ENCODE measurements around the gene LRRC4C. TPM values are rescaled to one million over a fixed set of nuclear protein-coding genes. Genes with fewer than 3 reads are reported as not detected.

The LRRC4C gene
- total RNA-seq, 2 donors from 2014 or later, result 0.42 TPM; not detected in 1

GRCh38 chr11:40517122-40517521 is 942.3 kb downstream of the LRRC4C start:
- Histone ChIP-seq H3K27ac (no peak overlapping the region), H3K36me3 (no peaks in the 10 kb centered on the region), H3K27me3 (no peaks in the 10 kb centered on the region), H3K9me3 (no peaks in the 10 kb centered on the region), H3K4me1 (no peaks in the 10 kb centered on the region), H3K4me3 (no peak overlapping the region), H3K9ac (ENCODE audit: low read depth in 2 of 2, low read length in 2 of 2) (no peak overlapping the region)
- no peak for DNase-seq
- TF ChIP-seq, protein P1, sequence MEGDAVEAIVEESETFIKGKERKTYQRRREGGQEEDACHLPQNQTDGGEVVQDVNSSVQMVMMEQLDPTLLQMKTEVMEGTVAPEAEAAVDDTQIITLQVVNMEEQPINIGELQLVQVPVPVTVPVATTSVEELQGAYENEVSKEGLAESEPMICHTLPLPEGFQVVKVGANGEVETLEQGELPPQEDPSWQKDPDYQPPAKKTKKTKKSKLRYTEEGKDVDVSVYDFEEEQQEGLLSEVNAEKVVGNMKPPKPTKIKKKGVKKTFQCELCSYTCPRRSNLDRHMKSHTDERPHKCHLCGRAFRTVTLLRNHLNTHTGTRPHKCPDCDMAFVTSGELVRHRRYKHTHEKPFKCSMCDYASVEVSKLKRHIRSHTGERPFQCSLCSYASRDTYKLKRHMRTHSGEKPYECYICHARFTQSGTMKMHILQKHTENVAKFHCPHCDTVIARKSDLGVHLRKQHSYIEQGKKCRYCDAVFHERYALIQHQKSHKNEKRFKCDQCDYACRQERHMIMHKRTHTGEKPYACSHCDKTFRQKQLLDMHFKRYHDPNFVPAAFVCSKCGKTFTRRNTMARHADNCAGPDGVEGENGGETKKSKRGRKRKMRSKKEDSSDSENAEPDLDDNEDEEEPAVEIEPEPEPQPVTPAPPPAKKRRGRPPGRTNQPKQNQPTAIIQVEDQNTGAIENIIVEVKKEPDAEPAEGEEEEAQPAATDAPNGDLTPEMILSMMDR (IDR thresholded peaks at IDR 0.05), result no peak
- intact Hi-C loops (cut with DNase I), result no loop called here

DNA sequence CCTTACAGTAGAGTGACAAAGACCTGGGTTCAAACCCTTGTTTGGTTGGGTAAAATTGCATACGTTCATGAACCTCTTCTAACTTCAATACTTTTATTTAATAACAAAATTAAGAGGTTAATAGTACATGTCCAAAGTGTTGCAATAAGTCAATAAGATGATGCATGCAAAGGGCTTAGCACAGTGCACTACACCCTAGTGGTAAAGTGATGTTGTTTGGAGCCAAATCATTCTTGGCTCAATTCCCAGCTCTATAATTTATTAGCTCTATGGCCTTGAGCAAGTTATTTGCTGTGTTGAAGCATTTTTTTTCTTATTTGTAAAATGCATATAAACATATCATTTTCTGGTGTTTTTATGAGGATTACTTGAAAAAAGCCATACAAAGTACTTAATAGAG is 945.3 kb downstream of the LRRC4C start:
- H3K27me3 ChIP-seq, result no peaks in the 10 kb centered on the region
- TF ChIP-seq, protein P1 (IDR thresholded peaks at IDR 0.05), result no peak
- H3K4me1 ChIP-seq, result no peaks in the 10 kb centered on the region
- H3K4me3 ChIP-seq, result no peak overlapping the region
- no peak overlapping the region for H3K9ac ChIP-seq (ENCODE audit: low read depth in 2 of 2, low read length in 2 of 2)
- no peaks in the 10 kb centered on the region for H3K36me3 ChIP-seq
- intact Hi-C loops (cut with DNase I), result no loop called here
- H3K27ac ChIP-seq, result no peak overlapping the region
- DNase-seq, result no peak
- H3K9me3 ChIP-seq, result no peaks in the 10 kb centered on the region

DNA sequence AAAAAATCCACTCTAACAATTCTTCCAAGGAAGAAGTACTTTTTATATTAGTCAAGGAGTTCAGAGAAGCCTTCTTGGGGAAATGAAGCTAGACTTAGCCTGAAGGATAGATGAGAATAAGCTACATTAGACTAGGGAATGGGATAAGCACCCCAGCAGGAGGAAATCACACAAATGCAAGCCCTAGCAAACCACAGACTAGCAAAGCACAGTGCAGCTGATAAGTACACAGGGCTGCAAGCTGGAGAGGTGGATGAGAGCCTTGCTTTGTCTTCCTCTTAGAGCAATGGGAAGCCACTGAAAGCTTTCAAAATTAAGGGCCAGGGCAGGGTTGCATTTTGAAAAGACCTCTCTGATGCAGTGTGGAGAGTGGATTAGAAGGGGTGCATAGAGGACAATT is 946.2 kb downstream of the LRRC4C start:
- intact Hi-C loops (cut with DNase I), result no loop called here
- Histone ChIP-seq H3K4me1 (no peaks in the 10 kb centered on the region), H3K9me3 (no peaks in the 10 kb centered on the region), H3K27me3 (no peaks in the 10 kb centered on the region), H3K9ac (ENCODE audit: low read depth in 2 of 2, low read length in 2 of 2) (no peak overlapping the region), H3K27ac (no peak overlapping the region), H3K4me3 (no peak overlapping the region), H3K36me3 (no peaks in the 10 kb centered on the region)
- no peak for DNase-seq
- TF ChIP-seq, protein P1 (IDR thresholded peaks at IDR 0.05), result no peak

- no peak overlapping the region for H3K27ac ChIP-seq
- H3K9ac ChIP-seq (ENCODE audit: low read depth in 2 of 2, low read length in 2 of 2), result no peak overlapping the region
- no peak for DNase-seq
- no peaks in the 10 kb centered on the region for H3K27me3 ChIP-seq
- H3K36me3 ChIP-seq, result no peaks in the 10 kb centered on the region
- no peaks in the 10 kb centered on the region for H3K9me3 ChIP-seq
- no peak overlapping the region for H3K4me3 ChIP-seq
- TF ChIP-seq, protein P1 (IDR thresholded peaks at IDR 0.05), result no peak
- intact Hi-C loops (cut with DNase I), result no loop called here
- no peaks in the 10 kb centered on the region for H3K4me1 ChIP-seq
Observed at GRCh38 chr11:40508303-40508702, 951.1 kb downstream of the LRRC4C start.

DNA sequence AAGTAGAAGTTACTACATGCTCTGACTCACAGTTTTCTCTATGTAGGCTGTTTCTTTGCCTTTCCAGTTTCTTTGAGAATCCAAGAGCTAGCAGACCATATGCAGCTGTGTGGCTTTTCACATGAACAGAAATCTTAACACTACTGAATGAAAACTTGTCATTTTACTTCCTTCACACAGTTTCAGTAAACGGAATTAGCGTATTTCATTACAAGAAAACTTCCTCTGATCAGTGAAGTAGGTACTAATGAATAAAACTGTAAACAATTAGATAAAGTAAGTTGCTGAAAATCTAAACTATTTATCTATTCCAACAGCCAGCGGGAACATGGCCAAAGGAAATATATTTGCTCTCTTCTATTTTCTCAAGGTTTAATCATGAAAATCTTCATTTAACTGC is 953.2 kb downstream of the LRRC4C start:
- TF ChIP-seq, protein P1 (IDR thresholded peaks at IDR 0.05), result no peak
- intact Hi-C loops (cut with DNase I), result no loop called here
- no peaks in the 10 kb centered on the region for H3K4me1 ChIP-seq
- no peaks in the 10 kb centered on the region for H3K27me3 ChIP-seq
- no peaks in the 10 kb centered on the region for H3K36me3 ChIP-seq
- DNase-seq, result no peak
- no peaks in the 10 kb centered on the region for H3K9me3 ChIP-seq
- H3K27ac ChIP-seq, result no peak overlapping the region
- H3K9ac ChIP-seq (ENCODE audit: low read depth in 2 of 2, low read length in 2 of 2), result no peak overlapping the region
- H3K4me3 ChIP-seq, result no peak overlapping the region

- no peak for DNase-seq
- Histone ChIP-seq H3K9me3 (no peaks in the 10 kb centered on the region), H3K9ac (ENCODE audit: low read depth in 2 of 2, low read length in 2 of 2) (no peak overlapping the region), H3K4me3 (no peak overlapping the region), H3K27me3 (no peaks in the 10 kb centered on the region), H3K27ac (no peak overlapping the region), H3K4me1 (no peaks in the 10 kb centered on the region), H3K36me3 (no peaks in the 10 kb centered on the region)
- TF ChIP-seq, protein P1 (IDR thresholded peaks at IDR 0.05), result no peak
- intact Hi-C loops (cut with DNase I), result no loop called here
Observed at GRCh38 chr11:40491341-40491740, 968.1 kb downstream of the LRRC4C start.
